Heart left ventricle (tissue), 16 donors: ENCODE results near the gene LPP. TPM values are rescaled to one million over a fixed set of nuclear protein-coding genes. Genes with fewer than 3 reads are reported as not detected.

ENCODE experiments used
- ATAC-seq, 4 donors: fragments of 200-7000 bp; cut with Tn5 transposase; one replicate each; pipeline ENCODE4 v1.9.1; 2020 to 2022; ENCODE audit warnings: moderate library complexity in 4 of 4, mild to moderate bottlenecking in 3 of 4, moderate number of reproducible peaks in 1 of 4
- DNase-seq, 5 donors: peaks; one replicate each; pipeline ENCODE4 v3.0.0-alpha.2; 2020
- H3K27ac ChIP-seq, 12 donors: fragments of 200-600 bp; sonication (generic) in 4 of 12; one replicate each; pipeline versions ENCODE4 v1.5.0 to v1.8.0; 2016 to 2022; ENCODE audit warnings: mild to moderate bottlenecking in 2 of 12
- H3K27me3 ChIP-seq, 9 donors: fragments of 200-600 bp; sonication (generic) in 2 of 9; one replicate each; pipeline versions ENCODE4 v1.5.1 to v1.8.0; 2016 to 2022; ENCODE audit warnings: mild to moderate bottlenecking in 3 of 9
- H3K36me3 ChIP-seq, 9 donors: fragments of 200-600 bp; sonication (generic) in 2 of 9; one replicate each; pipeline versions ENCODE4 v1.5.0 to v1.8.0; 2018 to 2022; ENCODE audit warnings: mild to moderate bottlenecking in 2 of 9
- H3K4me1 ChIP-seq, 12 donors: fragments of 200-600 bp; sonication (generic) in 4 of 12; one replicate each; pipeline versions ENCODE4 v1.5.0 to v1.8.0; 2016 to 2022; ENCODE audit warnings: mild to moderate bottlenecking in 3 of 12
- H3K4me3 ChIP-seq, 12 donors: fragments of 200-600 bp; sonication (generic) in 4 of 12; one replicate each; pipeline versions ENCODE4 v1.5.0 to v1.8.0; 2017 to 2022; ENCODE audit warnings: mild to moderate bottlenecking in 9 of 12, moderate library complexity in 4 of 12
- H3K9me3 ChIP-seq, 12 donors: fragments of 200-600 bp; sonication (generic) in 4 of 12; one replicate each; pipeline versions ENCODE4 v1.5.0 to v1.8.0; 2016 to 2022; ENCODE audit warnings: mild to moderate bottlenecking in 1 of 12
- POLR2A ChIP-seq, 2 donors: fragments of 450-650 bp; IDR thresholded peaks; one replicate each; pipeline ENCODE4 v1.6.1; 2017; ENCODE audit warnings: antibody characterized with exemption in 2 of 2, mild to moderate bottlenecking in 2 of 2, moderate library complexity in 2 of 2
- WGBS, 4 donors: extraction: QIAGEN DNeasy Blood & Tissue Kit in 2 of 4; methylation state at CpG; one replicate each; pipeline versions ENCODE4 v1.1.5 to v1.1.7; 2013 to 2018; 5-methylcytosine and 5-hydroxymethylcytosine counted together
- intact Hi-C, 10 donors: fragments of 100-400 bp; cut with DNase I; formaldehyde crosslinking; loops; one replicate each; pipeline versions ENCODE4 v1.11.1 to v1.14.2; 2022
- polyA plus RNA-seq, 2 donors: library from polyadenylated mRNA; stranded (reverse); fragments of 200-250 nt; gene quantifications; one replicate each; pipeline ENCODE4 v1.2.3, GENCODE V29; 2013
- total RNA-seq, 9 donors: library from RNA; depleted of rRNA in 2 of 9; stranded (reverse); fragments of >200 nt in 2 of 9; fragmentation: NEBNext Ultra II Directional in 3 of 9; extraction: Animal tissue kit (Norgen Biotek cat#: 25700) in 3 of 9; gene quantifications; one replicate each; pipeline versions ENCODE4 v1.1.0 to v1.2.4, GENCODE V29; 2016 to 2023
- TF ChIP-seq, protein P1 (sequence below), 12 donors: fragments of 200-600 bp; sonication (generic) in 4 of 12; IDR thresholded peaks; one replicate each; pipeline versions ENCODE4 v1.5.0 to v1.8.0; 2018 to 2022; ENCODE audit warnings: antibody characterized with exemption in 12 of 12, mild to moderate bottlenecking in 5 of 12
- donor health status: ischemic (EF 13 %, LVEDD 7.1; RV severe dilation, severe dysfunction).
- donor health status: healthy with polysubstance abuse.
- donor health status: DM: no; HTN: yes; CAD: no.
- donor health status: DM: no; HTN: no; CAD: no.
- donor health status: ischemic (EF 25% LVEDD 6.9; RV normal size, moderate dysfunction).
- donor health status: ischemic (EF 25% LVEDD 5.7; RV mildly dilated, moderate dysfunction).
- donor health status: healthy.
- donor health status: DM: yes; HTN: yes; CAD: no.
- donor health status: ischemic (EF 35%, LVEDD 5.7; RV mildly dilated, moderate dysfunction).
- donor health status: nonischemic (EF 11% LVEDD 7.7; RV severe dilation, severe dysfunction).
- donor health status: DM: yes; HTN: yes; CAD: no.
- donor health status: PGD.
- donor health status: ischemic (EF 29% LVEDD 5.4; RV normal size, mild dysfunction).
- donor health status: nonischemic (EF 23%, LVEDD 6.1; RV moderate dilation, normal function).

The LPP gene
- total and polyA plus RNA-seq, 11 donors: 9.2 to 178 (median 100) TPM

DNA sequence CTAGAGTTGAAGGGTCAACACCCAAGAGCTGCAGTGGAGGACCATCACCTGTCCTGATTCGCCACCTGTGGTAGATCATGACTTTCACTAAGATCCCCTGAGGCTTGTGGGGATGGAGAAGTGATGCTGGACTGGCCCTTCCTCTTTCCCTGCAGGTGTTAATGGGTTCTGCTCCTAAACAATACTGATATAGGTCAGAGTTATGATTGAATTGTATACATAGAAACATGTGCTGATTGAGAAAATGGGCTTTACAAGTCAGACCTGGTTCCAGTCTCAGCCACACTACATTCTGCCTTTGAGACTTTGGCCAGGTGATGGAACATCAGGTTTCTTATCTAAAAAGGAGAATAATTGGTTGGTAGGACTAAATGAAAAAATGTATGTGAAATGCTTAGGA, 598.9 kb downstream of the LPP start:
- no peak for ATAC-seq
- Histone ChIP-seq H3K4me1 (peaks cover 0 to 15% (median 0%) of the 10 kb centered on the region in 12 donors), H3K27me3 (no peaks in the 10 kb centered on the region), H3K27ac (no peak overlapping the region), H3K36me3 (no peaks in the 10 kb centered on the region), H3K4me3 (no peak overlapping the region), H3K9me3 (no peaks in the 10 kb centered on the region)
- 100% methylated on average over 1 of the region's 1 CpG for WGBS, 4 donors
- DNase-seq: no peak
- TF ChIP-seq, protein P1, sequence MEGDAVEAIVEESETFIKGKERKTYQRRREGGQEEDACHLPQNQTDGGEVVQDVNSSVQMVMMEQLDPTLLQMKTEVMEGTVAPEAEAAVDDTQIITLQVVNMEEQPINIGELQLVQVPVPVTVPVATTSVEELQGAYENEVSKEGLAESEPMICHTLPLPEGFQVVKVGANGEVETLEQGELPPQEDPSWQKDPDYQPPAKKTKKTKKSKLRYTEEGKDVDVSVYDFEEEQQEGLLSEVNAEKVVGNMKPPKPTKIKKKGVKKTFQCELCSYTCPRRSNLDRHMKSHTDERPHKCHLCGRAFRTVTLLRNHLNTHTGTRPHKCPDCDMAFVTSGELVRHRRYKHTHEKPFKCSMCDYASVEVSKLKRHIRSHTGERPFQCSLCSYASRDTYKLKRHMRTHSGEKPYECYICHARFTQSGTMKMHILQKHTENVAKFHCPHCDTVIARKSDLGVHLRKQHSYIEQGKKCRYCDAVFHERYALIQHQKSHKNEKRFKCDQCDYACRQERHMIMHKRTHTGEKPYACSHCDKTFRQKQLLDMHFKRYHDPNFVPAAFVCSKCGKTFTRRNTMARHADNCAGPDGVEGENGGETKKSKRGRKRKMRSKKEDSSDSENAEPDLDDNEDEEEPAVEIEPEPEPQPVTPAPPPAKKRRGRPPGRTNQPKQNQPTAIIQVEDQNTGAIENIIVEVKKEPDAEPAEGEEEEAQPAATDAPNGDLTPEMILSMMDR (IDR thresholded peaks at IDR 0.05): no peak
- TF ChIP-seq POLR2A (IDR thresholded peaks at IDR 0.05): no peak
- intact Hi-C loops: no loop called here

DNA sequence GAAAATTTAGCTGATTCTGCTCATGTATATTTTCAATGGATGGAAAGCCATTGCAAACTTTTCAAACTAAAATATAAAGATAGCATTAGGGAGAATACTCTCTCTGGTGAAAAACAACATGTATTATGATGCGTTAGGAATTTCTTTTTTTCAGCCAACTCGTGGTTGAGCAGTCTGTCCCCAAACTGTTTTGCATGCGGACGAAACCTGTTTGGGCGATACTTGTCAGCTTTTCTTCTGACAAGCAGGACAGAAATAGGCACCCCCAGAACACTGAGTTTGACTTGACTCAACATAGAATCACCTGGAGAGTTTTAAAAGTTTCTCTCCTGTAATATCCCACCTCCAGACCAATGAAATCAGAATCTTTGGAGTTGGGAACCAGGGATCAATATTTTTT, 600.3 kb downstream of the LPP start:
- TF ChIP-seq, protein P1 (IDR thresholded peaks at IDR 0.05): no peak
- no peak for TF ChIP-seq POLR2A (IDR thresholded peaks at IDR 0.05)
- peaks cover 0 to 15% (median 0%) of the 10 kb centered on the region in 12 donors for H3K4me1 ChIP-seq
- no peaks in the 10 kb centered on the region for H3K9me3 ChIP-seq
- DNase-seq (no peak), ATAC-seq (no peak)
- 87 to 95% (median 92%) methylated on average over 5 of the region's 5 CpGs for WGBS, 4 donors
- H3K4me3 ChIP-seq: no peak overlapping the region
- intact Hi-C loops: no loop called here
- H3K27me3 ChIP-seq: no peaks in the 10 kb centered on the region
- H3K27ac ChIP-seq: no peak overlapping the region
- no peaks in the 10 kb centered on the region for H3K36me3 ChIP-seq

DNA sequence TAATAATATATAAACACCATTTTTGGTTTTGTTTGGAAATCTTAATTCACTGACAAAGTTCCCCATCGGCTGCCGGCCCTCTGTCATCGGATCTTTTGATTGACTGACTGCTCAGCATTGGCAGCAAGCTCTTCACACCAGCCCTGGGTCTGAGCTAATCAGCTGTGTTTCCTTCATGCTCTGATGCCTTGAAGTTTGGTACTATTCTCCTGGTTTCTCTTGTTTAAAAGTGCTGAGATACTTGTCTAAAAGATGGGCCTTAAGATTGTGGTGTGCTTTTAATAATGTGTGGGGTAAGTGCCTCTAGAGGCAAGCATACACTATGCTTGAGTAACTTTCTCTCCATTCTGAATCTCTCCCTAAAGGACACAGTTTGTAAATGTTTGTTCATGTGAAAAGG, 602.3 kb downstream of the LPP start:
- no peaks in the 10 kb centered on the region for H3K9me3 ChIP-seq
- H3K4me3 ChIP-seq: no peak overlapping the region
- H3K36me3 ChIP-seq: peaks cover 0 to 12% (median 5%) of the 10 kb centered on the region in 9 donors
- no peaks in the 10 kb centered on the region for H3K27me3 ChIP-seq
- no peak for TF ChIP-seq POLR2A (IDR thresholded peaks at IDR 0.05)
- TF ChIP-seq, protein P1 (IDR thresholded peaks at IDR 0.05): no peak
- no peak for ATAC-seq
- no peak for DNase-seq
- H3K27ac ChIP-seq: no peak overlapping the region
- intact Hi-C loops: no loop called here
- peaks cover 0 to 15% (median 0%) of the 10 kb centered on the region in 12 donors for H3K4me1 ChIP-seq
- WGBS, 4 donors: 92 to 99% (median 96%) methylated on average over 3 of the region's 3 CpGs

DNA sequence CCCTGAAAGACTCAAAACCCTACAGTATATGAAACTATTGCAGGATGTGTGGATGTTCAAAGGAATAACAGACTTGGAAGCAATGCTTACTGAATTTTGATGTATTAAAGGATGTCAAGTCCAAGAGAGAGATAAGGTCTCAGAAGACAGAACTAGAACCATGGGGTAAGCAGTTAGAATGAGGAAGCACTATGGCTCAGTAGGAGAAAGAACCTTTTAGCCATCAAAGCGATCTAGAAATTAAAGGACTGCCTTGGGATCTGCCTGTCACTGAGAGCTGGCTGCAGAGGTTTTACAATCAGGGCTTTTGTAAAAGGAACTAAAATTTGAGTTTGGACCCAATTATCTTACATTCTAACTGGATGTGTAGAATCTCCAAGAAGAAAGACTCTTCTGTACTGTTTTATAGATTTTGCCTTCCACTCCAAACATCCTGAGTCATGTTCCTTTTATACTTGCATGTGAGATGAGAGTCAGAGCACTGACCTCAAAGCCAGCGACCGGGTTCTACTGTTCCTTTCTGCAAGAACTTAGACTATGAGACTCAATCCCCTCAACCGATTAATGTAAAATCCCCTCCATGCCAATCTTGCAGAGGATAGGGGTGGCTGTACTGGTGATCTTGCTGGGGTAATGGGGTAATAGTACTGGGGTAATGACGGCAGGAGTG, 605.5 kb downstream of the LPP start:
- no peak for TF ChIP-seq POLR2A (IDR thresholded peaks at IDR 0.05)
- TF ChIP-seq, protein P1 (IDR thresholded peaks at IDR 0.05): no peak
- 89 to 97% (median 94%) methylated on average over 5 of the region's 5 CpGs for WGBS, 4 donors
- intact Hi-C loops: no loop called here
- H3K27ac ChIP-seq: no peak overlapping the region
- H3K9me3 ChIP-seq: no peaks in the 10 kb centered on the region
- peaks cover 0 to 20% (median 5%) of the 10 kb centered on the region in 9 donors for H3K36me3 ChIP-seq
- ATAC-seq (no peak), DNase-seq (no peak)
- H3K4me3 ChIP-seq: no peak overlapping the region
- no peaks in the 10 kb centered on the region for H3K27me3 ChIP-seq
- peaks cover 0 to 11% (median 2%) of the 10 kb centered on the region in 12 donors for H3K4me1 ChIP-seq
